ENCODE data around the gene PPP1R7.

DNA sequence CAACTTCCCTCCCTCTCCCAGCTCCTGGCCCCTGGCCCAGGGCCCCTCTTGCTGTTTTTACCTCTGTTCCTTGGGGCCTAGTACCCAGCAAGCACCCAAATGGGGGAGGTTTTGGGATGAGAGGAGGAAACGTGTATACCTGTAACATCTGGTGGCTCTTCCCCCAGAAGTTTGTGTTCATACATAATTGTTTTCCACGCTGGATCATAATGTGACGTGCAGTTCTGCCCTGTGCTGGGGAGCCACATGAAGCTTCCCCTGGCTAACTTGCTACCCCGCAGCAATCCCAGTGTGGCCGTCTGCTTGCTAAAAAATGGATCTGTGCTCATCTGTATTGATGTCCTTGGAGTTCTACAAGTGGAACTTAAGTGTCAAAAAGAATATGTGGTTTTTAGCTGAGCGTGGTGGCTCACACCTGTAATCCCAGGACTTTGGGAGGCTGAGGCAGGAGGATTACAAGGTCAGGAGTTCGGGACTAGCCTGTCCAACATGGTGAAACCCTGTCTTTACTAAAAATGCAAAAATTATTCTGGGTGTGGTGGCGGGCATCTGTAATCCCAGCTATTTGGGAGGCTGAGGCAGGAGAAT lies 74.7 kb downstream of the PPP1R7 start:
- TF ChIP-seq POLR2A (IDR thresholded peaks at IDR 0.05) (no peak), POLR2AphosphoS5 (IDR thresholded peaks at IDR 0.05; ENCODE audit: insufficient read depth in 1 of 2, low read depth in 1 of 2) (no peak)

Data from vagina (tissue), 2 donors.